Measurements from ENCODE around the gene ADIG. TPM values are rescaled to one million over a fixed set of nuclear protein-coding genes. Genes with fewer than 3 reads are reported as not detected.

ADIG gene
- total RNA-seq, 4 donors from 2014 or later: not detected

- Histone ChIP-seq H3K9me3 (peaks cover 0 to 5% (median 0%) of the 10 kb centered on the region in 4 donors), H3K4me1 (no peaks in the 10 kb centered on the region), H3K4me3 (no peak overlapping the region), H3K27ac (no peak overlapping the region), H3K36me3 (peaks cover 0 to 95% (median 0%) of the 10 kb centered on the region in 3 donors), H3K27me3 (no peaks in the 10 kb centered on the region)
- TF ChIP-seq POLR2A (IDR thresholded peaks at IDR 0.05): no peak
- TF ChIP-seq, protein P1, sequence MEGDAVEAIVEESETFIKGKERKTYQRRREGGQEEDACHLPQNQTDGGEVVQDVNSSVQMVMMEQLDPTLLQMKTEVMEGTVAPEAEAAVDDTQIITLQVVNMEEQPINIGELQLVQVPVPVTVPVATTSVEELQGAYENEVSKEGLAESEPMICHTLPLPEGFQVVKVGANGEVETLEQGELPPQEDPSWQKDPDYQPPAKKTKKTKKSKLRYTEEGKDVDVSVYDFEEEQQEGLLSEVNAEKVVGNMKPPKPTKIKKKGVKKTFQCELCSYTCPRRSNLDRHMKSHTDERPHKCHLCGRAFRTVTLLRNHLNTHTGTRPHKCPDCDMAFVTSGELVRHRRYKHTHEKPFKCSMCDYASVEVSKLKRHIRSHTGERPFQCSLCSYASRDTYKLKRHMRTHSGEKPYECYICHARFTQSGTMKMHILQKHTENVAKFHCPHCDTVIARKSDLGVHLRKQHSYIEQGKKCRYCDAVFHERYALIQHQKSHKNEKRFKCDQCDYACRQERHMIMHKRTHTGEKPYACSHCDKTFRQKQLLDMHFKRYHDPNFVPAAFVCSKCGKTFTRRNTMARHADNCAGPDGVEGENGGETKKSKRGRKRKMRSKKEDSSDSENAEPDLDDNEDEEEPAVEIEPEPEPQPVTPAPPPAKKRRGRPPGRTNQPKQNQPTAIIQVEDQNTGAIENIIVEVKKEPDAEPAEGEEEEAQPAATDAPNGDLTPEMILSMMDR (IDR thresholded peaks at IDR 0.05): no peak
- no peak for DNase-seq
These were observed 37.7 kb upstream of the ADIG start for GRCh38 chr20:38543014-38543906.

DNA sequence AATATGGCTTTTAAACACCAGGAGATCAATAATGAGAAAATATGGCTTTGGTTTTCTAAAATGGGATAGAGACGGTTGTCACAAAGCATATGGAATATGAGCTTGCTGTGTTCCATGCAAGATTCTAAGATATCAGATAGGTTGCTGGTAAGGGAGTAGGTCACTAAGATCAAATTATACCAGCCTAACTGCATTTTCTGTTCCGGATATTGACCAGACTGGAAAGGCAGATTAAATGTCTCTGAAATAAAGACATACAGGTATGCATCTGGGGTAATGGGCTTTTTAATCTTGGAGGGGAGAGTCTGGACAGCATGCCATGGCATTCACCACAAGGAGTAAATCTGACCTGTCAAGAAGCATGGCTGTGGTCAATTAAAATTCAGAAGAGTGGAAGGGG, 35.2 kb upstream of the ADIG start:
- Histone ChIP-seq H3K36me3 (peaks cover 0 to 96% (median 0%) of the 10 kb centered on the region in 3 donors), H3K4me3 (no peak overlapping the region)
- TF ChIP-seq, protein P1 (IDR thresholded peaks at IDR 0.05): no peak
- no peak for TF ChIP-seq POLR2A (IDR thresholded peaks at IDR 0.05)

DNA sequence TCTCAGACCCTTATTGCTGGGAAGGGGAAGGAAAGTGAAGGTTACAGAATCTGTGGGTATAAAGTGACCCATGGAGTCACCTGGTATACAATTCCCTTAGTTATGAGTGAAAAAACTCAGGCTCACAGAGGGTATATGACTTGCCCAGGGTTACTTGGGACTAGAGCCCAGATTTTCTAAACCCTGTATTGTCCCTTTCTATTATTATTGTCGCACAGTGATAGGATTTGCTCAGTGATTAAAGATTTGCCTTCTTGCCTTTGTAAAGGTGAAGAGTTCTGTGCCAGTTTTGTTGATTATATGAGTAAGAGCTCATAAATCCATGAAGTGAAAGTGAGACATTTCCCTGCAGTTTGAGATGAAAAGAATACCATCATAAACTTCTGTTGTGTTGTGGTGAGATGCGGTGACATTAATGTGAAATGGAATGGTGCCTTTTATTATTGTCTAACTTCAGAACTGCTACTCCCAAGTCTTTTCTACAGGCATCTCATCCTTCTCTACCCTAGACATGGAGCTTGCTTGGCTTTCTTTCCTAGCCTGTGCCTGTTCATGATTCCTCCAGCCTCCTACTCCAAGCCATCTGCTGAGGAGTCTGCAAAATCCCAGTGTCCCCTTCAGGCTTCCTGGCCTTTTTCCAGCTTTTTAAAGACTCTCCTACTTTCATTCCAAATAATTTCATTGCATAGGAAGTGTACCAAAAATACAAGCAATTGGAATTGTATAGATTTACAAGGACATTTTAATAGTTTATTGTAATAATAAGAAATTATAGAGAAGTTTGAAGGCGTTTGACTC, 33.5 kb upstream of the ADIG start:
- TF ChIP-seq, protein P1 (IDR thresholded peaks at IDR 0.05): no peak
- H3K9me3 ChIP-seq: no peaks in the 10 kb centered on the region
- no peak for DNase-seq
- no peaks in the 10 kb centered on the region for H3K4me1 ChIP-seq
- H3K27ac ChIP-seq: no peak overlapping the region
- H3K27me3 ChIP-seq: no peaks in the 10 kb centered on the region
- peaks cover 0 to 96% (median 3%) of the 10 kb centered on the region in 3 donors for H3K36me3 ChIP-seq
- H3K4me3 ChIP-seq: no peak overlapping the region

More for the DNA sequence above, 35.2 kb upstream of the ADIG start:
- Histone ChIP-seq H3K4me1 (no peaks in the 10 kb centered on the region), H3K27ac (no peak overlapping the region), H3K9me3 (no peaks in the 10 kb centered on the region), H3K27me3 (no peaks in the 10 kb centered on the region)
- DNase-seq: no peak

DNA sequence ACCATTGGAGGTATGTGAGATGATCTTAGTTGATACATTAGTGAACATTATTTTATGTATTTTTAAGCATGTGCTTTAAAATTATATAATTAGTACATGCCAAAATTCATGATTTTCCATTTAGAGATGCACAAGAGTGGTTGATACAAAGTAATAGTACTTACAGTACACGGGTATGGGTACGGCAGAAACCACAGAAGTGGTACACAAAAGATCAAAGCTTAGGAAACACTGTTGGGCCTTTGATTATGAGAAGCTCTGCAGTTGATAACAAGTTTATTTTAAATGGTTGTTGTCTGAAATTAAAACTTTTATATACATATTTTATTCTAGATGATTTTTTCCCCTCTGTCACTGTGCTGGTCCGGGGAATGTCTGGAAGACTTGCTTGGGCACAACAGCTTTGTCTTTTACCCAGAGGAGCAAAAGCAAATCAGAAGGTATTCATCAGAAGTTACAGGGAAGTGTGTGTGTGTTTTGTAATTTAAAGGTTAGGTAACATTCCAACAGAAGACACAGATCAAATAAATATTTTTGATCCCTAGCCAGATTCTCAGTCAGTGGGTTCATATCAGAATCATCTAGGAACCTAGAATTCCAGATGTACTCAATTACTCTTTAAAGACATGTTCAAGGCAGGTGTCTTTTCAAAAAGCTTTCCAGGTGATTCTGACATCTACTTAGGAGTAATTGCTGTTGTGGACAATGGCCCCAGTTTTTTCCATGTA, 32.5 kb upstream of the ADIG start:
- Histone ChIP-seq H3K4me3 (no peak overlapping the region), H3K27me3 (no peaks in the 10 kb centered on the region), H3K36me3 (peaks cover 0 to 95% (median 5%) of the 10 kb centered on the region in 3 donors), H3K9me3 (no peaks in the 10 kb centered on the region), H3K4me1 (no peaks in the 10 kb centered on the region), H3K27ac (no peak overlapping the region)
- DNase-seq: no peak
- TF ChIP-seq, protein P1 (IDR thresholded peaks at IDR 0.05): no peak
- no peak for TF ChIP-seq POLR2A (IDR thresholded peaks at IDR 0.05)

- H3K4me3 ChIP-seq: no peak overlapping the region
- H3K27me3 ChIP-seq: no peaks in the 10 kb centered on the region
- TF ChIP-seq POLR2A (IDR thresholded peaks at IDR 0.05): no peak
- TF ChIP-seq, protein P1 (IDR thresholded peaks at IDR 0.05): no peak
- no peaks in the 10 kb centered on the region for H3K4me1 ChIP-seq
- H3K36me3 ChIP-seq: peaks cover 0 to 97% (median 10%) of the 10 kb centered on the region in 3 donors
- H3K9me3 ChIP-seq: no peaks in the 10 kb centered on the region
- no peak overlapping the region for H3K27ac ChIP-seq
- no peak for DNase-seq
These were observed 30.7 kb upstream of the ADIG start for GRCh38 chr20:38550274-38550673.

All from Peyer's patch (tissue), 4 donors.